OCI-LY3 (cell line): ENCODE data around the gene ADCY3.

Experiments used
- CTCF ChIP-seq: fragments of 200-600, 300-600 bp; sonication (generic); IDR thresholded peaks from 2 replicates; pipeline ENCODE4 v1.5.1; 2014; ENCODE audit warnings: antibody characterized with exemption, low read length, low read depth
- EZH2phosphoT487 ChIP-seq: fragments of 200-600 bp; shearing (Covaris generic); IDR thresholded peaks from 2 replicates; pipeline ENCODE4 v1.6.1; 2018; ENCODE audit warnings: antibody characterized with exemption, mixed run types, low read depth

DNA sequence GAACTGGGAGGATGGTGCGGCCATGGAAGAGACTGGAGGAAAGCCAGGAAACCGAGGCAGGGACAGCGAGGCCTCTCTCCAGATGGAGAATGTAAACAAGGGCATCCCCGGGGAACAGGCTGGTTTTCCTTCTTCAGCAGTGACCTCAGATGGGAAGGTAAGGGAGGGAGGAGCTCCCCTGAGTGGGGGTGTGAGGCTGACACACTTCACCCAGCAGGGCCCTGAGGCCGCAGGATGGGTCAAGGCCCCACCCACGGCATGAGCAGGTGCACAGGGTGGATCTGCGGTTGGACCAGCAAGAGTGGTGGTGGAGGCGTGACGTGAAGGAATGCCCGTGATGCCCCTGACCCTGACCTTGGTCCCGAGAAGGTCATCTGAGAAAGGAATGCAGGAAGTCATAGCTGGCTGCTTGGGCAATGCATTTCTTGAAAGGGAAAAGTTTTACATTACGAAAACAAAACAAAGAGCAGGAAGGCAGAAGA lies 48.1 kb downstream of the ADCY3 start:
- no peak for TF ChIP-seq CTCF
- TF ChIP-seq EZH2phosphoT487 = no peak
